GM12878 (cell line): ENCODE results near the gene DHFR. TPM values are rescaled to one million over a fixed set of nuclear protein-coding genes. Genes with fewer than 3 reads are reported as not detected.

ENCODE experiments used
- ATAC-seq: fragments of 200-7000 bp; cut with Tn5 transposase; 3 replicates; pipeline ENCODE4 v1.9.1; 2020; ENCODE audit warnings: mild to moderate bottlenecking, moderate library complexity
- BruUV-seq: library from RNA; stranded (reverse); fragments of 400-500 nt; replicated peaks from 2 replicates; lab custom pipeline; 2021; lab: Mats Ljungman, UMichigan
- CTCF ChIA-PET: fragments of 300-600 bp; sonication (Branson Sonifier 250); formaldehyde crosslinking; extraction: SDS; loops from one replicate; lab custom pipeline; 2021; ENCODE audit warnings: inconsistent platforms; lab: Yijun Ruan, JAX
- POLR2A ChIA-PET: fragments of 350-600 bp; formaldehyde crosslinking; extraction: SDS; loops from one replicate; lab custom pipeline; 2021; ENCODE audit warnings: inconsistent platforms; lab: Charles Lee
- RAD21 ChIA-PET: fragments of 300-600 bp; sonication (Branson Sonifier 250); formaldehyde crosslinking; loops from one replicate; lab custom pipeline; 2023; ENCODE audit warnings: antibody characterized with exemption; ENCODE audit not compliant: unreplicated experiment; lab: Charles Lee
- SMC1A ChIA-PET: fragments of 300-600 bp; sonication (Branson Sonifier 250); formaldehyde crosslinking; loops from one replicate; lab custom pipeline; 2023; ENCODE audit not compliant: unreplicated experiment, uncharacterized antibody; lab: Charles Lee
- DNase-seq: peaks from one replicate; pipeline ENCODE4 v3.0.0-alpha.2; 2011; ENCODE audit warnings: low read depth, low spot score
- FAIRE-seq: peaks from 3 replicates; lab custom pipeline; 2011; peaks lifted over from hg19 to GRCh38; lab: Jason Lieb, UNC
- H2AFZ ChIP-seq: 2 replicates; pipeline ENCODE4 v1.6.0; 2011; ENCODE audit warnings: low read depth, low read length, control low read depth; ENCODE audit not compliant: control insufficient read depth
- H3K27ac ChIP-seq: 2 replicates; pipeline ENCODE4 v1.5.1; 2011; ENCODE audit warnings: control low read depth; ENCODE audit not compliant: control insufficient read depth, insufficient read depth
- H3K27me3 ChIP-seq, 2 experiments: replicated peaks in 1 of 2; 2 replicates each; pipeline versions ENCODE4 v1.6.0 to v1.6.1; 2011; ENCODE audit warnings: low read length in 1 of 2; ENCODE audit not compliant: control insufficient read depth in 2 of 2, insufficient read depth in 2 of 2
- H3K36me3 ChIP-seq, 2 experiments: 2 replicates each; pipeline ENCODE4 v1.5.1; 2011; ENCODE audit warnings: low read length in 1 of 2; ENCODE audit not compliant: control insufficient read depth in 2 of 2, insufficient read depth in 2 of 2
- H3K4me1 ChIP-seq: 2 replicates; pipeline ENCODE4 v1.6.1; 2011; ENCODE audit warnings: mild to moderate bottlenecking, low read length, moderate library complexity, mixed read lengths; ENCODE audit not compliant: control insufficient read depth, insufficient read depth
- H3K4me2 ChIP-seq: 2 replicates; pipeline ENCODE4 v1.6.0; 2011; ENCODE audit warnings: control low read depth; ENCODE audit not compliant: control insufficient read depth, insufficient read depth
- H3K4me3 ChIP-seq: fragments of 200-600 bp; sonication (generic); 2 replicates; pipeline ENCODE4 v1.5.1; 2016
- H3K79me2 ChIP-seq: 2 replicates; pipeline ENCODE4 v1.6.0; 2011; ENCODE audit warnings: low read length; ENCODE audit not compliant: control insufficient read depth, insufficient read depth
- H3K9ac ChIP-seq: 2 replicates; pipeline ENCODE4 v1.8.0; 2011; ENCODE audit warnings: low read length, control low read depth, mixed read lengths; ENCODE audit not compliant: control insufficient read depth, insufficient read depth
- H3K9me3 ChIP-seq: replicated peaks from 3 replicates; pipeline ENCODE4 v1.5.1; 2011; ENCODE audit warnings: mild to moderate bottlenecking, low read length; ENCODE audit not compliant: control insufficient read depth, insufficient read depth
- H4K20me1 ChIP-seq: 2 replicates; pipeline ENCODE4 v1.6.0; 2011; ENCODE audit not compliant: control insufficient read depth, insufficient read depth
- ASH2L ChIP-seq: fragments of 300-600, 200-600 bp; sonication (generic); IDR thresholded peaks from 2 replicates; pipeline ENCODE4 v1.6.1; 2017; ENCODE audit warnings: low read depth, mild to moderate bottlenecking, borderline replicate concordance
- DPF2 ChIP-seq: fragments of 450-650 bp; IDR thresholded peaks from 2 replicates; pipeline ENCODE4 v1.6.1; 2017; ENCODE audit warnings: mild to moderate bottlenecking
- GATAD2B ChIP-seq: fragments of 450-650 bp; conservative IDR thresholded peaks from 2 replicates; pipeline ENCODE4 v1.6.1; 2017; ENCODE audit warnings: low read depth, mild to moderate bottlenecking, moderate library complexity
- HDAC6 ChIP-seq: fragments of 200-600 bp; sonication (generic); IDR thresholded peaks from one replicate; pipeline ENCODE4 v1.8.0; 2017; ENCODE audit warnings: antibody characterized with exemption; ENCODE audit not compliant: unreplicated experiment
- MEF2B ChIP-seq: fragments of 450-650 bp; IDR thresholded peaks from 2 replicates; pipeline ENCODE4 v1.6.1; 2018; ENCODE audit warnings: mild to moderate bottlenecking, moderate library complexity; ENCODE audit not compliant: partially characterized antibody, poor library complexity, severe bottlenecking
- MTA2 ChIP-seq: fragments of 450-650 bp; IDR thresholded peaks from 2 replicates; pipeline ENCODE4 v1.6.1; 2016; ENCODE audit warnings: low read depth, mild to moderate bottlenecking, moderate library complexity
- MXI1 ChIP-seq: fragments of 150-350 bp; IDR thresholded peaks from 2 replicates; pipeline ENCODE4 v1.6.1; 2011; ENCODE audit warnings: low read depth, mild to moderate bottlenecking, inconsistent platforms, low read length, improper control_type of control experiment
- POLR2AphosphoS2 ChIP-seq: IDR thresholded peaks from 2 replicates; pipeline ENCODE4 v1.6.1; 2011; ENCODE audit warnings: low read depth, mild to moderate bottlenecking, low read length, improper control_type of control experiment, moderate library complexity
- POLR2AphosphoS5 ChIP-seq: IDR thresholded peaks from 2 replicates; pipeline ENCODE4 v1.6.1; 2011; ENCODE audit warnings: mild to moderate bottlenecking, low read length, inconsistent platforms
- RAD21 ChIP-seq: IDR thresholded peaks from 2 replicates; pipeline ENCODE4 v1.6.1; 2011; ENCODE audit warnings: mild to moderate bottlenecking, low read depth, low read length, moderate library complexity; ENCODE audit not compliant: insufficient read depth
- RFX5 ChIP-seq: IDR thresholded peaks from 2 replicates; pipeline ENCODE4 v1.6.1; 2011; ENCODE audit warnings: low read depth, low read length, improper control_type of control experiment
- SIX5 ChIP-seq: IDR thresholded peaks from 2 replicates; pipeline ENCODE4 v1.6.1; 2011; ENCODE audit warnings: mild to moderate bottlenecking, low read depth, low read length, moderate library complexity; ENCODE audit not compliant: severe bottlenecking
- SMARCA5 ChIP-seq: fragments of 450-650 bp; IDR thresholded peaks from 2 replicates; pipeline ENCODE4 v1.6.1; 2017; ENCODE audit warnings: mild to moderate bottlenecking
- SMC3 ChIP-seq: IDR thresholded peaks from 2 replicates; pipeline ENCODE4 v1.6.1; 2011; ENCODE audit warnings: low read length, improper control_type of control experiment, borderline replicate concordance
- SREBF2 ChIP-seq: IDR thresholded peaks from 2 replicates; pipeline ENCODE4 v1.6.1; 2012; ENCODE audit warnings: mild to moderate bottlenecking, low read length
- SUZ12 ChIP-seq: fragments of 200-600 bp; sonication (generic); IDR thresholded peaks from one replicate; pipeline ENCODE4 v1.6.1; 2018; ENCODE audit warnings: antibody characterized with exemption, mild to moderate bottlenecking; ENCODE audit not compliant: unreplicated experiment
- ZNF384 ChIP-seq: IDR thresholded peaks from 2 replicates; pipeline ENCODE4 v1.6.1; 2012; ENCODE audit warnings: low read depth, mild to moderate bottlenecking, low read length, improper control_type of control experiment, borderline replicate concordance
- WGBS: methylation state at CpG from one replicate; pipeline ENCODE4 v1.1.6; 2016; ENCODE audit warnings: low lambda C conversion rate; ENCODE audit not compliant: insufficient replicate concordance, insufficient coverage; ENCODE audit errors: missing lambda C conversion rate; 5-methylcytosine and 5-hydroxymethylcytosine counted together
- in situ Hi-C: fragments of 300-500 bp; cut with MboI; formaldehyde crosslinking; loops from 9 replicates; pipeline ENCODE4 v1.14.3; 2018; ENCODE audit warnings: mixed read lengths
- intact Hi-C: fragments of 100-400 bp; cut with micrococcal nuclease; formaldehyde crosslinking; loops from one replicate; pipeline ENCODE4 v1.14.2; 2022; ENCODE audit not compliant: unreplicated experiment
- polyA plus RNA-seq, 11 experiments: library from polyadenylated mRNA; depleted of rRNA in 4 of 11; unstranded in 6 of 11; stranded (reverse) in 5 of 11; fragments of >200 nt; fragmentation: Nextera tagmentation in 4 of 11; fragmentation: Illumina TruSeq in 1 of 11; extraction: Ambion mirVana in 4 of 11; extraction: Trizol in 1 of 11; gene quantifications; 1 replicate in 1 of 11; 2 replicates in 10 of 11; pipeline versions ENCODE4 v1.2.1 to v1.2.3, GENCODE V29; 2011 to 2016; ENCODE audit warnings: inconsistent platforms in 2 of 11, missing spikeins in 2 of 11, low read depth in 1 of 11
- total RNA-seq, 4 experiments: library from RNA; depleted of rRNA in 3 of 4; stranded (reverse); fragments of >200 nt in 3 of 4; fragmentation: Illumina TruSeq in 1 of 4; extraction: Trizol in 1 of 4; gene quantifications; 2 replicates each; pipeline versions ENCODE4 v1.2.1 to v1.2.3, GENCODE V29; 2013 to 2021

Gene DHFR
- total and polyA plus RNA-seq, 10 of the 15 experiments (the other 5 are each of a cell fraction or from before 2014, with no cell fraction given): 57.9 to 143 (median 71.4) TPM

DNA sequence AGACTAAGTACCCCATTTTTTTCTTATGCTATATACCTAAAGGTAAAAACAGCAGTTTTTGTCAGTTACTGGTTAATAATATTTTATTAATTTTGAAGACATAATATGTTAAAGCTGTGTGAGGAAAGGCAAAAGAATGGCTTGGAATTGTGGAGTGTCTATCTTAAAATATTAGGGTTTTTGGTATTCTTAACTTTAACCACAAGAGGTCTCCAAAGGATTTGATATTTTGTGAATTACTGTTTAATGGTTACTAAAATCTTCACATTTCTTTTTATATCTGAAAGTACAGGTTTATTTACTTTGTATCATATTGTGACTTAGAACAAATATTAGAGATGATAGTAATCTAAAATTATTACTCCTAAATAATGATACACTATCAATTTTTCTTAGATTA, 32.0 kb upstream of the DHFR start:
- Histone ChIP-seq H3K9me3 (no peaks in the 10 kb centered on the region), H3K36me3 (peaks cover 0 to 4% of the 10 kb centered on the region in 2 experiments; a peak in 1 of 4 replicates), H3K4me2 (no peak overlapping the region), H3K27ac (no peak overlapping the region), H3K4me1 (no peaks in the 10 kb centered on the region), H3K27me3 (no peaks in the 10 kb centered on the region), H3K79me2 (no peaks in the 10 kb centered on the region), H2AFZ (no peak overlapping the region), H4K20me1 (no peaks in the 10 kb centered on the region), H3K4me3 (no peak overlapping the region), H3K9ac (no peak overlapping the region)
- TF ChIP-seq SMC3 (peak; percentile 23; the same call in 1 of the 2 replicates), SUZ12 (no peak), RAD21 (peak; percentile 40)
- ChIA-PET CTCF (interaction anchor here (0.7 to 4.9 kb wide), 16 partner anchors 10 to 614 kb away, joined by 3 to 32 read pairs (median 3); partner anchors contain the start of gene ZCCHC9), RAD21 (interaction anchor here (0.9 to 2.0 kb wide), 5 partner anchors 421 to 506 kb away, joined by 3 to 11 read pairs (median 6); no protein-coding TSS in a partner anchor), SMC1A (interaction anchor here (0.6 to 2.2 kb wide), 5 partner anchors 421 to 523 kb away, joined by 3 to 17 read pairs (median 5); no protein-coding TSS in a partner anchor), POLR2A (no interaction called here)
- in situ Hi-C loops: no loop called here
- BruUV-seq: no TSS peak
- DNase-seq (no peak), ATAC-seq (no peak), FAIRE-seq (no peak)
- intact Hi-C loops: loop anchor here (2.0 to 5.0 kb wide), 3 partner anchors 421 to 616 kb away; partner anchors contain the start of gene ZCCHC9

DNA sequence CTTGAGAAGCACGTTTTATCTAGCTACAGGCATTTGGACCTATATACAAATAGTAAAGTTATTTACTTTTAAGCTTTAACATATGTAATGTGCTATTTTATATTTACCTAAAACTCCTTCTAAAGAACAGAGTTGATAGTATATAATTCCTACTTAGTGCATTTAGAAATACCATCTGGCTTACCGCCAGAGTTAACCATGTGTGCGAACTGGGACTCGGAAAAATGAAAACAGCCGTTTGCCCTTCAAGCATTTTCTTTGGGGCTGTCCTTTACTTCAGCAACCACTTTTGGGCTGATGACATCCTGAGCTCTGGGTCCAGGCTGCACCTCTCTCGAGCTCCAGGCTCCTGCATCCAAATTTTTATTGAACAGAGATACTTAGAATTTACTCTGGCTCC, 21.9 kb upstream of the DHFR start:
- no peak overlapping the region for H2AFZ ChIP-seq
- no peak overlapping the region for H3K4me3 ChIP-seq
- H3K9me3 ChIP-seq: no peaks in the 10 kb centered on the region
- RAD21 ChIA-PET: no interaction called here
- no peak overlapping the region for H3K4me2 ChIP-seq
- H3K79me2 ChIP-seq: no peaks in the 10 kb centered on the region
- FAIRE-seq (no peak), DNase-seq (no peak), ATAC-seq (no peak)
- no peaks in the 10 kb centered on the region for H3K27me3 ChIP-seq
- no peaks in the 10 kb centered on the region for H4K20me1 ChIP-seq
- no peak overlapping the region for H3K9ac ChIP-seq
- no peaks in the 10 kb centered on the region for H3K4me1 ChIP-seq
- no TSS peak for BruUV-seq
- peaks cover 1 to 4% of the 10 kb centered on the region in 2 experiments for H3K36me3 ChIP-seq
- POLR2A ChIA-PET: no interaction called here
- CTCF ChIA-PET: interaction anchor here (0.7 to 1.7 kb wide), 5 partner anchors 11 to 593 kb away, joined by 3 to 5 read pairs (median 3); no protein-coding TSS in a partner anchor
- intact Hi-C loops (loop anchor here (10.0 kb wide), 1 partner anchor 332 kb away; no protein-coding TSS in a partner anchor), in situ Hi-C loops (loop anchor here (10.0 kb wide), 1 partner anchor 332 kb away; no protein-coding TSS in a partner anchor)
- SMC1A ChIA-PET: interaction anchor here (0.7 kb wide), 1 partner anchor 23 kb away, joined by 3 read pairs; no protein-coding TSS in a partner anchor
- 98% methylated on average over 6 of the region's 6 CpGs for WGBS
- H3K27ac ChIP-seq: no peak overlapping the region
- TF ChIP-seq GATAD2B (no peak), SREBF2 (no peak), DPF2 (no peak), POLR2AphosphoS5 (no peak), MEF2B (no peak), HDAC6 (no peak), ASH2L (no peak), ZNF384 (no peak), MXI1 (no peak), SMARCA5 (no peak), SIX5 (no peak), RFX5 (no peak), MTA2 (no peak), POLR2AphosphoS2 (no peak)
